DMS79 (cell line): ENCODE data around the gene DUSP3.
A peak's percentile ranks its signal among the peaks of the same experiment; 100 is the strongest.

Source experiments
- DNase-seq: peaks from one replicate; lab custom pipeline; 2025; lab: John Stamatoyannopoulos, UW

Gene DUSP3

GRCh38 chr17:43768943-43769342 is 9.8 kb downstream of the DUSP3 start:
- DNase-seq, result no peak

GRCh38 chr17:43768382-43768781 is 10.4 kb downstream of the DUSP3 start:
- no peak for DNase-seq

DNA sequence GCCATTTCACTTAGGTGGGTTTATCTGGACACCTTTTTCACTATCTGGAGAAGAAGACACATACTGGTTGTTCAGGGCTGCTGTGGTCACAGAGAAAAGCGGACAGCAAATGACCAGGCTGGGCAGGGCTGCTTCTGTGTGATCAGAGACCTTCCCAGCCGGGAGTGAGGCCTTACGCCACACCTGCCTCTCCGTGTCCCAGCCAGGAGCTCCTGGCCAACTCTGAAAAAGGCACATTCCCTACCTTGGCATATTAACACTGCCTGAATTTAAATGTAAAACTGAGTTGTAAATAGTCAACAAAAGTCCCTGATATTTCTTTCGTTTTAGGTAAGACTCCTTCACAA is 11.1 kb downstream of the DUSP3 start:
- DNase-seq, result no peak

DNA sequence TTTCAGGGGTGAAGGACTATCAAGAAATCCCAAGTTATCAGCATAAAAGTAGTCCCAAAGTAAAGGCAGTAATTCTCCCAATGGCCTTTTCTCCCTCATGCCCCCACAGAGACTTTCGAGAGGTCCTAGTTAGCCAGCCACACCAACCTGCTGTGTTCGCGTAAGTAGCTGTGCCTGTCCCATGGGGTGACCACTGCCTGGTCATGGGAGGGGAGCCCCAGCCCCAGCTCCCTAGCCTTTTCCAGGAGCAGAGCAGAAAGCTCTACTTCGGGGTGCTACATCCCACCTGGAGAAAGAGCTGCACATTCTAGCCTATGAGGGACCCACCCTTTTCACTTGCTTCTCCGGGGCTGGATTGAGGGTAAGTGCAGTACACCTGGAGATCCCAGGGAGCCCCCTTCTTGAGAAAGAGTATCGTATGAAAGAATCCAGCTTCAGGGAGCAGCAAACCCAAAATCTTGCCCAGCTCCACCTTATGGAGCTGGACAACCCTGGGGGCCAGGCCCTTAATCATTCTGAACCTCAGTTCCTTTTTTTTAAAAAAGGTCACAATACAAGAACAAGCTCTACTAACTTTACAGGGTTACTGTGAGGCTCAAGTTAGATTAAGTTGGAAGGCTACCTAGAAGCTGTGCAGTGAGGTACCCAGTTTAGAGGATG is 11.6 kb downstream of the DUSP3 start:
- DNase-seq, result no peak

- DNase-seq, result no peak
Measured at GRCh38 chr17:43766413-43767052, 12.2 kb downstream of the DUSP3 start.

DNA sequence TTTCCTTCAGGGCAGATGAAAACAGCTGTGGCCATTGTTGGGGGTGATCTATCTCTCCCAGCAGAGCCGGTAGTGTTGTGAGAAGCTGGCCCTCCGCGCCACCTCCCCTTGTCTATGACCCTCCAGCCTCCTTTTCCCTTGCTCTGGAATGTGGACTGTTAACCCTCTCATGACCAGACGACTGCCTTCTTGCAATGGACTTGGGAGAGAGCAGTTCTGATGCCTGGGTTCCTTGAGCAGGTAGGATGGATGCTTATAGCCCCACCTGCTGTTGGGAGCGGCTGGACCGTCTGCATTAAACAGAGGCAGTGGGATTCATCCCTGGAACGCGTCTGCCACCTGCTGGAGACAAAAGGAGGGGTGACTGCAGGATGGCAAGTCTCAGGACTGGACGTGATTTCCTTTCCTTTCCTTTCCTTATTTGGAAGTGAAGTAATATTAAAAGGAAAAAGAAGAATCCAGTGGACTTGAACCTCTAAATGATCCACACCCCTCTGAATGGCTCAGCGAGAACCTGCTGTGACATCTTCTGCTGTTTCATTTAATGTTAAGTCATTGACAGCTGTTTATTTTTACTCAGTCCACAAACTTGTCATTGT is 18.4 kb downstream of the DUSP3 start:
- DNase-seq, result peak; percentile 71

GRCh38 chr17:43759836-43760235 is 18.9 kb downstream of the DUSP3 start:
- DNase-seq, result no peak

DNA sequence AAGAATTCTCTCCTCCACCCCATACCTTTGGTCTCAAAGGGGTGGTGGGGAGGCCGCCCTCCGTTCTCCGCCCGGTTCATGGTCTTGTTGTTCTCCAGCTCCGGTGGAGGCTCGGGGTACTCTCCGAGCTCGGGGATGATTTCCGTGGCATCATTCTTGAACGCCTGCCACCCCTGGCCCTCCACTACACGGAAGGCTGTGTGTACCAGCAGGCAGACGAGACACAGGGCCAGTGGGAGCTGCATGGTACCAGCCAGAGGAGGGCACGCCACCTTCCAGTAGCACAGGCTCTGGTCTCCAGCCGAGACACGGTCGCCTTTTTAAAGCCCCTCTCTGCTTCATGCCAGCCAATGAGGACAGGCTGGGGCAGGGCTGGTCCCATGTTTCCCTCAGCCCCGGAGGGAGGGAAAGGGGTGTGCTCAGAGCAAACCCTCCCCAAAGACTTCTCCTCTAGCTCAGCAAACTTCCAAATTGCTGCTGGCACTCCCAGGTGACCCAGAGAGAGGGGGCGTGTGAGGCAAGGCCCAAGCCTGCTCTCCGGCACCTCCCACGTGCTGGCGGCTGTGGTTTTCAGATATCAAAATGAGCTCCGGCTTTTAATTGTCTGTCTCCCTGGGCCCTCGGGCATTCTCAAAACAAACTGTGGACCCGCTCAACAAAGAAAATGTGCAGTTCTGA is 20.1 kb downstream of the DUSP3 start, which contains the start of gene SOST:
TSS of gene SOST (minus strand) at position 295 of the 678 bp plus-strand sequence. CDS start at position 245, 50 bp downstream.
- DNase-seq, result no peak

DNA sequence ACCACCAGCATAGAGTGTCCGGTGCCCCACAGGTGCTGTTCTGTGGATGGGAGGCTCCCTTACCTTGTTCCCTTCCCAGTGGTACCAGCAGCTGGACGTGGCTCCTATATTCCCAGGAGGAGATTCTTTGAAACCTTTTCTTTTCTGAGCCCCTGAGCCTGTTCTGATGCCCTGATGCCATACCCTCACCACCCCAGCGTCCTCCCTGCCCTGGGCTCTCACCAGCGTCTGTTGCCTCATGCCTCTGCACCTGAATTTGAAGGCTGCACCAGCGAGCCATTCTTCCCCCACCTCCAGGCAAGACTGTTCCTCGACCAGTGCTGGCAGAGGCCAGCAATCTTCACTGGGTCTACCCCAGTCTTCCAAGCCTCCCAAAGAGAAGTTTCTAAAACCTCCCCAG is 20.7 kb downstream of the DUSP3 start:
- DNase-seq, result no peak

- DNase-seq, result no peak
Measured at GRCh38 chr17:43757171-43757660, 21.6 kb downstream of the DUSP3 start.

DNA sequence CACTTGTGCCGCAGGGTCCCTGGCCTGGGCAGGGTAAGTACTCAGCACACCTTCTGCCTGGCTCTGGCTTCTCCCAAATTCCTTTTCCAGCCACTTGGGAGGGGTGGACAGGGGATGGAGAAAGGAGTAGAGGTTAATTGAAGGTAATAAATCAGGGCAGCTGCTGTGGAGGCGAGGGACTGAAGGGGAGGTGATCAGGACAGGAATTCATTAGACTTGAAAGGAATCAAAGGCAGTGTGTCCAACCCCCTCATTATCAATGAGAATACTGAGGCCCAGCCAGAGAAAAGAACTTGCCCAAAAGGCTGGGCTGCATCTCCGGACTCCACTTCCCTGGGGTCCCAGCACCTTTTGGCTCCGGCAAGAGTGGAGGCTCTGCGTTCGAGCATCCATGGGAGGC is 22.6 kb downstream of the DUSP3 start:
- no peak for DNase-seq

DNA sequence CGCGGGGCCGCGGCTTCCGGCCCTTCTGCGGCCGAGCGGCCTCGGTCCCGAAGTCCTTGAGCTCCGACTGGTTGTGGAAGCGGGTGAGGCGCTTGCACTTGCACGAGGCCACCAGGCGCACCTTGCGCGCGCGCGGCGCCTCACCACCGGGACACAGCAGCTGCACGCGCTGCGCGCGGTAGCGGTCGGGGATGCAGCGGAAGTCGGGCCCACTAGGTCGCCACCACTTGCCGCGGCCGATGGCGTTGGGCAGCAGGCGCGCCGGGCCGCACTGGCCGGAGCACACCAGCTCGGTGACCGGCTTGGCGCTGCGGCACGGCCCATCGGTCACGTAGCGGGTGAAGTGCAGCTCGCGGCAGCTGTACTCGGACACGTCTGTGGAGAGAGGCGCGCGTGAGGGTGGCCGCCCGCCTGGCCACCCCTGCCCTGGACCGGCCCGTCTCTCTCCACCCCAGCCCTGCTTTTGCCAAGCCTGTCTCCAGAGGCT is 23.3 kb downstream of the DUSP3 start:
- DNase-seq, result no peak

DNA sequence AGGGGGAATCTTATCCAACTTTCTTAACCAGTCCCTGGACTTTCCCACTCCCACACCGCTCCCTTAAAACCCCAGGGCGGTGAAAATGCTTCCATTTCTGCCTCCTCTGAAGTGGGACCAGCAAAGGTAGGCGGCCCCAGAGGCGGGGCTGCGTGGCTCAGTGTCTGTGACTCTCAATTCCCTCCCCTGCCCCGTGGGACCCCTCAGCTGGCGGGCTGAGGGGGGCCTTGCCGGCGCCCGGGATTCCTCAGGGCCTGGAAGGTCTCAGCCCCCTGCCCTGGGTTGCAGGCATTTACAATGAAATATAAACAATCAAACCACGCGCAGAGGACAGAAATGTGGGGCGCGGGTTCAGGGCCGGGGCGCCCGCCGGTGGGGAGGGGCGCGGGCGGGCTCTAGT is 23.8 kb downstream of the DUSP3 start:
- DNase-seq, result no peak

DNA sequence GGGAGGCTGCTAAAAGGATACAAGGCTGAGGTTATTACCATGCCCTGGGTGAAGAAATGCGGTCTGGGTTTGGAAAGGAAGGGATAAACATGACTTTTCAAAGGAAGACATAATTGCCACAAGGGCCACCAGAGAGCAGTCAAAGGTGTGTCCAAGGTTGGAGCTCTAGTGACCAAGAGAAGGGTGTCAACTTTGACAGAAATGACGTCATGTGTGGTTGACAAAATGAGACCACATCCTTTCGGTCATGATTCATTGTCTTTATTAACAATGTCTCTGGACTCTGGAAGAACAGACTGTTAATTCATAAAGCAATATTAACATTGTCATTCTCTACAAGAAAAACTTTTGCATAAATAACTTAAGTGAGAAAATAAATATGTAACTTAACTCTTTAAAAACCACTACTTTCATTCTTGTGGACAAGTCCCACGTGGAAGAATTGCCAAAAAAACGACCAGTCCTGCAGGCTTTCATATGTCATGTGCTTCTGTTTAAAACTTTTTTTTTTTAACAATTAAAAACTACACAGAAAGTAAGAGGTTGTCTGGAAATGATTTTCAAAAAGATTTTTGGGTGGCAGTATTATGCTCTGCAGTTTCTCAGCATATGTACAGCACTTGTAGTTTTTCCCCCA is 25.2 kb downstream of the DUSP3 start:
- DNase-seq, result no peak

DNA sequence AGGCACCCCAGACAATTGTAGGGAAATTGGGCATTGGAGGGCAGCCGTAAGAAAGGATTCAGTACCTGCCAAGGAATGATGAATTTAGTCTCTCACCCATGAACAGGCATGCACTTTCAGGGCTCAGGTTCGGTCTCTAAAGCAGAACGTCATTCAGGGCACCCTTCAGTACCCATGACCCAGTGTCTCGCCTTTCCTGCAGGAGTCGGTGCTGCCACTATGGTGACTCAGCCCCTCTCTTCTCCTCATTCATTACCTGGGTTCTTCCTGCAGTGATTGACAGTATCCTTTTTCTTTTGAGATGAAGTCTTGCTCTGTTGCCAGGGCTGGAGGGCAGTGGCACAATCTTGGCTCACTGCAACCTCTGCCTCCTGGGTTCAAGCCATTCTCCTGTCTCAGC is 28.6 kb downstream of the DUSP3 start:
- no peak for DNase-seq

GRCh38 chr17:43745541-43745940 is 33.2 kb downstream of the DUSP3 start:
- no peak for DNase-seq

DNA sequence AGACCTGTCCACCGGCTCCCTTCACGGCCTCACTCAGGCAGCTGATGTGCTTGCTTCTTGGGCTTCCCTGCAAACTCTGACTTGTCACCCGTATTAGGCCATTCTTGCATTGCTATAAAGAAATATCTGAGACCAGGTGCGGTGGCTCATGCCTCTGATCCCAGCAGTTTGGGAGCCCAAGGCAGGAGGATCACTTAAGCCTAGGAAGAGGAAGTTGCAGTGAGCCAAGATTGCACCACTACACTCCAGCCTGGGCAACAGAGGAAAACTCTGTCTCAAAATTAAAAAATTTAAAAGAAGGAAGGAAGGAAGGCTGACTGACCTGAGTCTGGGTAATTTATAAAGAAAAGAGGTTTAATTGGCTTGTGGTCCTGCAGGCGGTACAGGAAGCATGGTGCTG is 37.1 kb downstream of the DUSP3 start:
- no peak for DNase-seq

GRCh38 chr17:43740541-43740940 is 38.2 kb downstream of the DUSP3 start:
- DNase-seq, result no peak

DNA sequence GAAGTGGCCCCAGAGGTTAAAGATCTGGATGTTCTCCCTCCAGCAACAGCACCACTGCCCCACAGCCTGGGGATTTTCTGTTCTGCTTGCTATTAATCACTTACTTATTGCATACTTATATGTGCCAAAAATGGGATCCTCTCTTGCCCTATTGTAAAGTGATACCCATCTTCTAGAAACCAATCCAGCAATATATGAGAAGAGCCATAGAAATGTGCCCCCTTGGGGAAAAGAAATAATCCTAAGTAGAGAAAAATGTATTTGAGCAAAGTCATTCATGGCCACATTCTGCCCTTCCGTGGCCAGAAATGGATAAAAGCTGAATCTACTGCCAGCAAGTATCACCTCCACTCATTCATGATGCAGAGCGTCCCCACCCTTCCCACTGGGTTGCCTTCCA is 41.1 kb downstream of the DUSP3 start:
- no peak for DNase-seq

DNA sequence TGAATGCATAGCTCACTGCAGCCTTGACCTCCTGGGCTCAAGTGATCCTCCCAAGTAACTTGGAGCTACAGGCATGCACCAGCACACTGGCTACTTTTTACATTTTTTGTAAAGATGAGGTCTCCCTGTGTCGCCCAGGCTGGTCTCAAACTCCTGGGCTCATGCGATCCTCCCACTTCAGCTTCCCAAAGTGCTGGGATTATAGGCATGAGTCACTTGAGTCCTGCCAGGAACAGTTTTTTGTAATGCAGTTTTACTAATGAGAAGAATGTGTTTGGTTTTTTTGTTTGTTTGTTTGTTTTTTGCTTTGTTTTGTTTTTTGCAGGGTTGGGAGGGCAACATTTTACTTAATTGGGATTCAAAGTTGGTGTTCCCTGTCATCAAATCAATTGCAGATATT is 42.4 kb downstream of the DUSP3 start:
- no peak for DNase-seq

- DNase-seq, result no peak
Measured at GRCh38 chr17:43734376-43734775, 44.4 kb downstream of the DUSP3 start.

GRCh38 chr17:43733956-43734355 is 44.8 kb downstream of the DUSP3 start:
- no peak for DNase-seq
